ENCODE data around the gene PLEKHM3. TPM values are rescaled to one million over a fixed set of nuclear protein-coding genes. Genes with fewer than 3 reads are reported as not detected.
A peak's percentile ranks its signal among the peaks of the same experiment; 100 is the strongest.

PLEKHM3 gene
- total RNA-seq, 1 donor = 23.5 TPM

GRCh38 chr2:207871911-207872310 is 153.4 kb downstream of the PLEKHM3 start:
- Histone ChIP-seq H3K4me1 (ENCODE audit: insufficient read depth, low read length) (peaks cover 22% of the 10 kb centered on the region), H3K36me3 (ENCODE audit: insufficient read depth, low read length) (no peaks in the 10 kb centered on the region), H3K9me3 (ENCODE audit: low read depth, low read length) (no peaks in the 10 kb centered on the region), H3K4me3 (ENCODE audit: insufficient read depth, low read length) (no peak overlapping the region), H3K27ac (ENCODE audit: low read depth, low read length) (no peak overlapping the region), H2AFZ (ENCODE audit: low read length) (no peak overlapping the region), H3K4me2 (ENCODE audit: insufficient read depth, low read length) (no peak overlapping the region), H4K20me1 (ENCODE audit: insufficient read depth, low read length) (no peaks in the 10 kb centered on the region), H3K27me3 (ENCODE audit: insufficient read depth, low read length) (no peaks in the 10 kb centered on the region), H3K79me2 (ENCODE audit: insufficient read depth, low read length) (no peaks in the 10 kb centered on the region)
- DNase-seq (ENCODE audit: insufficient read length, low spot score, missing footprints) = no peak
- TF ChIP-seq CTCF (IDR thresholded peaks at IDR 0.05; ENCODE audit: extremely low read depth, low read depth, low read length) = no peak

DNA sequence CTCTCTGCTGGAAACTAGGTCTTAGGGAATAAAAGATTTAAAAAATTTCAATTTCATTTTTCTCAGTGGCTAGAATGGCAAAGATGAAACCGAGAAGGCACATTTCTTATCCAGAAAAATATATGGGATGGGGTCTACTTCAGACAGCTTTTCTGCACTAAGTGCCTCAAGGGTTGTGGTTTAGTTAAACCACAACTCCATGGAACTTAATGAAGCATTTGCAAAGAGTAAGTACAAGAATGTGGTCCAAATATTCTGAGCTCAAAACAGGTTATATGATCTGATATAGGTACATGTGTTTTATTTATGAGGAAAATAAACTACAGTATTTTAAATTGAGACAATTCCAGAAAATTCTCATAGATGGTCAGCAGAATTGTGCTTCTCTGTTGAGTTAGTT is 153.8 kb downstream of the PLEKHM3 start:
- no peak for DNase-seq (ENCODE audit: insufficient read length, low spot score, missing footprints)

GRCh38 chr2:207870814-207871213 is 154.5 kb downstream of the PLEKHM3 start:
- no peak for TF ChIP-seq CTCF (IDR thresholded peaks at IDR 0.05; ENCODE audit: extremely low read depth, low read depth, low read length)
- H3K27me3 ChIP-seq (ENCODE audit: insufficient read depth, low read length) = no peaks in the 10 kb centered on the region
- no peaks in the 10 kb centered on the region for H3K36me3 ChIP-seq (ENCODE audit: insufficient read depth, low read length)
- no peaks in the 10 kb centered on the region for H3K79me2 ChIP-seq (ENCODE audit: insufficient read depth, low read length)
- H3K4me1 ChIP-seq (ENCODE audit: insufficient read depth, low read length) = peaks cover 17% of the 10 kb centered on the region
- H3K27ac ChIP-seq (ENCODE audit: low read depth, low read length) = peak overlapping the region; percentile 76
- no peaks in the 10 kb centered on the region for H3K9me3 ChIP-seq (ENCODE audit: low read depth, low read length)
- H3K4me2 ChIP-seq (ENCODE audit: insufficient read depth, low read length) = no peak overlapping the region
- no peak overlapping the region for H2AFZ ChIP-seq (ENCODE audit: low read length)
- H3K4me3 ChIP-seq (ENCODE audit: insufficient read depth, low read length) = no peak overlapping the region
- H4K20me1 ChIP-seq (ENCODE audit: insufficient read depth, low read length) = no peaks in the 10 kb centered on the region
- DNase-seq (ENCODE audit: insufficient read length, low spot score, missing footprints) = no peak

More for the DNA sequence above, 153.8 kb downstream of the PLEKHM3 start:
- no peaks in the 10 kb centered on the region for H3K36me3 ChIP-seq (ENCODE audit: insufficient read depth, low read length)
- no peak overlapping the region for H2AFZ ChIP-seq (ENCODE audit: low read length)
- H3K4me1 ChIP-seq (ENCODE audit: insufficient read depth, low read length) = peaks cover 18% of the 10 kb centered on the region
- H3K9me3 ChIP-seq (ENCODE audit: low read depth, low read length) = no peaks in the 10 kb centered on the region
- H4K20me1 ChIP-seq (ENCODE audit: insufficient read depth, low read length) = no peaks in the 10 kb centered on the region
- no peak overlapping the region for H3K4me3 ChIP-seq (ENCODE audit: insufficient read depth, low read length)
- no peak for TF ChIP-seq CTCF (IDR thresholded peaks at IDR 0.05; ENCODE audit: extremely low read depth, low read depth, low read length)
- H3K27ac ChIP-seq (ENCODE audit: low read depth, low read length) = no peak overlapping the region
- H3K27me3 ChIP-seq (ENCODE audit: insufficient read depth, low read length) = no peaks in the 10 kb centered on the region
- H3K79me2 ChIP-seq (ENCODE audit: insufficient read depth, low read length) = no peaks in the 10 kb centered on the region
- no peak overlapping the region for H3K4me2 ChIP-seq (ENCODE audit: insufficient read depth, low read length)

DNA sequence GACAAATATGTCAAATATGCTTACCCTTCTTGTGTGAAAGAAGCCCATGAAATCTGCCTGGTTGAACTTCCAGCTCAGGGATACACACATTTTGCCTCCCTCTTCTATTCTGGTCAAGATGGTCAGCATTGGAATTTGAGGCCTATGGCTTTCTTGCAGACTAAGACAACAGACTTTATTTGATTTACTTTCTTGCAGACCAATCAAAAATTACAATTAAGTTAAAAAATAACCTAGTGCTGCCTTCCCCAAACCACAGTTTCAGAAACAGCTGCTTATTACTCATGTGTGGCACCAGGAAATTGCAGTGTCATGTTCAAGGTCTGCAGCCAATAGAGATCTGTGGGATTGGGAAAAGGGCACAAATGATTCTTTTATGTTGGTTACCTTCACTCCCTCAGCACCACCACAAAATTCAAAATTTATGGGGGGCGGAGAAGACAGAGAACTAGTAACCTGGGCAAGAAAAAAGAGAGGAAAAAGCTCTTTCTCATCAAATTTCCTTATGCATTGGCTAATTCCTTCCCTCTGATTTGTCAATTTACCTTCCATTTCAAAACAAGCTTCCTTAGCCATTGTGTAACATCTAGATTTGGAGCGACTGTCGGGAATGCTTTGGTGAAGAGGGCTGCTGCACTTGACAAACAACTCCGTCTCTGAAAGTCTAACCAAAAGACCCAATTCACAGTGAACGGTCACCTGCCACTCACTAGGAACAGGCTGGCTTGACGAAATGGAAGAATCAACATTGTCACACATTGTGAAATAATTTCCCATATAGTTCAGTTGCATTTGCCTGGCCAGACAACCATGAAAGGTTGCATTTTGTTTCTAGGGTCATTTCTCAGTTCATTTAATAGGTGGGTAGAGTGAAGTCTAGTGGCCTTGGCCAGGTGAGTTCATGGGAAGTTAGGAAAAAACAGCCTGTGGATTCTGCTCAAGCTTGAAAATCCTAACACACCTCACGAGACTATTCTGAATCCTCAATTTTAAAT is 155.2 kb downstream of the PLEKHM3 start:
- H3K4me1 ChIP-seq (ENCODE audit: insufficient read depth, low read length) = peaks cover 17% of the 10 kb centered on the region
- TF ChIP-seq CTCF (IDR thresholded peaks at IDR 0.05; ENCODE audit: extremely low read depth, low read depth, low read length) = no peak
- H3K27me3 ChIP-seq (ENCODE audit: insufficient read depth, low read length) = no peaks in the 10 kb centered on the region
- H3K4me3 ChIP-seq (ENCODE audit: insufficient read depth, low read length) = no peak overlapping the region
- H3K9me3 ChIP-seq (ENCODE audit: low read depth, low read length) = no peaks in the 10 kb centered on the region
- no peaks in the 10 kb centered on the region for H3K36me3 ChIP-seq (ENCODE audit: insufficient read depth, low read length)
- DNase-seq (ENCODE audit: insufficient read length, low spot score, missing footprints) = peak; percentile 54
- H3K27ac ChIP-seq (ENCODE audit: low read depth, low read length) = peak overlapping the region; percentile 76
- H4K20me1 ChIP-seq (ENCODE audit: insufficient read depth, low read length) = no peaks in the 10 kb centered on the region
- H3K4me2 ChIP-seq (ENCODE audit: insufficient read depth, low read length) = peak overlapping the region; percentile 38
- H3K79me2 ChIP-seq (ENCODE audit: insufficient read depth, low read length) = no peaks in the 10 kb centered on the region
- peak overlapping the region; percentile 43 for H2AFZ ChIP-seq (ENCODE audit: low read length)
